Measurements from ENCODE around the gene MRPL3.

GRCh38 chr3:131502530-131503319 lies at the start of gene MRPL3:
- TF ChIP-seq CTCF (conservative IDR thresholded peaks at IDR 0.05 in 1 of 2, IDR thresholded peaks at IDR 0.05 in 1 of 2; ENCODE audit: low read depth in 1 of 2, low read length in 2 of 2): no peak
- no peak for TF ChIP-seq EZH2 (IDR thresholded peaks at IDR 0.05; ENCODE audit: low read length, missing control alignments)

All from fibroblast of lung (primary cell).